Measurements from ENCODE around the gene ZNF285. TPM values are rescaled to one million over a fixed set of nuclear protein-coding genes. Genes with fewer than 3 reads are reported as not detected.

ZNF285 gene
- total and polyA plus RNA-seq, 2 of the 8 experiments (the other 6 are each of a cell fraction or from before 2014, with no cell fraction given): 0.83 to 2.5 TPM

- H2BK5ac ChIP-seq (ENCODE audit: low read depth, low read length): no peak overlapping the region
- no peaks in the 10 kb centered on the region for H4K20me1 ChIP-seq (replicated peaks in 1 of 2; ENCODE audit: control insufficient read depth in 1 of 2, insufficient read depth in 2 of 2, low read length in 2 of 2)
- POLR2A ChIA-PET (ENCODE audit: partially characterized antibody): no interaction called here
- 84% methylated on average over 3 of the region's 3 CpGs; no CpG with 5 or more reads in 1 of the 2 experiments for WGBS, 2 experiments (ENCODE audit: extremely low coverage in 1 of 2, insufficient coverage in 1 of 2, insufficient read length in 1 of 2, insufficient replicate concordance in 2 of 2, low coverage in 1 of 2, low lambda C conversion rate in 2 of 2, missing lambda C conversion rate in 1 of 2)
- H3K27me3 ChIP-seq (replicated peaks in 1 of 4; ENCODE audit: control insufficient read depth in 3 of 4, extremely low read depth in 1 of 4, insufficient read depth in 3 of 4, low read length in 3 of 4): no peaks in the 10 kb centered on the region
- no peak overlapping the region for H4K8ac ChIP-seq (ENCODE audit: extremely low read depth, insufficient read depth, low read length)
- peaks cover 33 to 37% of the 10 kb centered on the region in 2 experiments for H3K9me3 ChIP-seq (ENCODE audit: insufficient read depth in 2 of 2, low read depth in 1 of 2, low read length in 1 of 2)
- H4K91ac ChIP-seq (replicated peaks; ENCODE audit: insufficient read length, low read length): no peak overlapping the region
- no peak overlapping the region for H2AK5ac ChIP-seq (ENCODE audit: low read depth, low read length)
- no peaks in the 10 kb centered on the region for H3K79me2 ChIP-seq (ENCODE audit: control insufficient read depth in 1 of 2, insufficient read depth in 2 of 2, low read length in 2 of 2)
- H3K79me1 ChIP-seq (ENCODE audit: low read depth, low read length): no peaks in the 10 kb centered on the region
- FAIRE-seq (no peak), DNase-seq (ENCODE audit: low read depth in 1 of 2, low spot score in 2 of 2) (no peak)
- no peak overlapping the region for H2BK15ac ChIP-seq (ENCODE audit: low read length)
- no peak overlapping the region for H2BK12ac ChIP-seq (ENCODE audit: low read depth, low read length)
- no peak overlapping the region for H3K18ac ChIP-seq (ENCODE audit: extremely low read depth, low read length)
- no peak overlapping the region for H2BK20ac ChIP-seq (ENCODE audit: low read length)
- no peak overlapping the region for H2BK120ac ChIP-seq (replicated peaks; ENCODE audit: low read depth, low read length)
- no peaks in the 10 kb centered on the region for H3K23me2 ChIP-seq (ENCODE audit: low read depth, low read length)
- H3K9ac ChIP-seq (replicated peaks in 1 of 4; ENCODE audit: extremely low read depth in 1 of 4, low read depth in 3 of 4, low read length in 3 of 4): no peak overlapping the region
- H3K4ac ChIP-seq (replicated peaks; ENCODE audit: insufficient read length, low read depth, low read length): no peak overlapping the region
- no peak overlapping the region for H4K5ac ChIP-seq (ENCODE audit: insufficient read length, low read depth, low read length)
- H2AFZ ChIP-seq (ENCODE audit: low read length): no peak overlapping the region
- no peak overlapping the region for H3K56ac ChIP-seq (replicated peaks; ENCODE audit: insufficient read length, low read depth, low read length)
- peaks cover 0 to 11% (median 3%) of the 10 kb centered on the region in 4 experiments; a peak in 4 of 8 replicates for H3K36me3 ChIP-seq (ENCODE audit: control insufficient read depth in 2 of 4, insufficient read depth in 4 of 4, low read length in 3 of 4)
- no peak overlapping the region for H3K4me2 ChIP-seq (ENCODE audit: insufficient read depth in 1 of 2, low read depth in 2 of 2, low read length in 2 of 2)
- no peak overlapping the region for H3K27ac ChIP-seq (ENCODE audit: low read depth, low read length)
- H3K4me3 ChIP-seq (ENCODE audit: extremely low read depth in 1 of 4, insufficient read depth in 2 of 4, low read depth in 3 of 4, low read length in 4 of 4): no peak overlapping the region
- no peak overlapping the region for H3K23ac ChIP-seq (ENCODE audit: insufficient read length)
- CTCF ChIA-PET (ENCODE audit: partially characterized antibody): no interaction called here
- TF ChIP-seq ASH2L (IDR thresholded peaks at IDR 0.05; ENCODE audit: low read length) (no peak), CHD2 (IDR thresholded peaks at IDR 0.05; ENCODE audit: low read length) (no peak), ZNF274 (IDR thresholded peaks at IDR 0.05; ENCODE audit: borderline replicate concordance, extremely low read depth, low read length) (no peak), POU5F1 (IDR thresholded peaks at IDR 0.05; ENCODE audit: low read depth, low read length) (no peak), CREB1 (IDR thresholded peaks at IDR 0.05) (no peak), YY1 (IDR thresholded peaks at IDR 0.05; ENCODE audit: low read depth, low read length) (no peak), SIRT6 (IDR thresholded peaks at IDR 0.05; ENCODE audit: low read length) (no peak), SP4 (IDR thresholded peaks at IDR 0.05; ENCODE audit: low read length) (no peak), KDM5A (IDR thresholded peaks at IDR 0.05; ENCODE audit: low read length) (no peak), TAF1 (IDR thresholded peaks at IDR 0.05; ENCODE audit: low read depth, low read length) (no peak), KDM1A (IDR thresholded peaks at IDR 0.05; ENCODE audit: borderline replicate concordance, low read length) (no peak), RBBP5 (IDR thresholded peaks at IDR 0.05; ENCODE audit: borderline replicate concordance, low read depth, low read length) (no peak), SAP30 (IDR thresholded peaks at IDR 0.05; ENCODE audit: insufficient read depth, insufficient replicate concordance, low read length) (no peak), CTBP2 (IDR thresholded peaks at IDR 0.05; ENCODE audit: borderline replicate concordance, insufficient read depth, insufficient read length, low read length) (no peak)
- TF ChIP-seq, protein P1, sequence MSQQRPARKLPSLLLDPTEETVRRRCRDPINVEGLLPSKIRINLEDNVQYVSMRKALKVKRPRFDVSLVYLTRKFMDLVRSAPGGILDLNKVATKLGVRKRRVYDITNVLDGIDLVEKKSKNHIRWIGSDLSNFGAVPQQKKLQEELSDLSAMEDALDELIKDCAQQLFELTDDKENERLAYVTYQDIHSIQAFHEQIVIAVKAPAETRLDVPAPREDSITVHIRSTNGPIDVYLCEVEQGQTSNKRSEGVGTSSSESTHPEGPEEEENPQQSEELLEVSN (IDR thresholded peaks at IDR 0.05): no peak
- H3K4me1 ChIP-seq (replicated peaks in 1 of 4; ENCODE audit: control insufficient read depth in 3 of 4, insufficient read depth in 4 of 4, low read length in 3 of 4): no peaks in the 10 kb centered on the region
- H3K14ac ChIP-seq (ENCODE audit: insufficient read length): no peak overlapping the region
These were observed 37.0 kb upstream of the ZNF285 start for GRCh38 chr19:44438441-44438840.
